Measurements from ENCODE around the gene JMJD7.

DNA sequence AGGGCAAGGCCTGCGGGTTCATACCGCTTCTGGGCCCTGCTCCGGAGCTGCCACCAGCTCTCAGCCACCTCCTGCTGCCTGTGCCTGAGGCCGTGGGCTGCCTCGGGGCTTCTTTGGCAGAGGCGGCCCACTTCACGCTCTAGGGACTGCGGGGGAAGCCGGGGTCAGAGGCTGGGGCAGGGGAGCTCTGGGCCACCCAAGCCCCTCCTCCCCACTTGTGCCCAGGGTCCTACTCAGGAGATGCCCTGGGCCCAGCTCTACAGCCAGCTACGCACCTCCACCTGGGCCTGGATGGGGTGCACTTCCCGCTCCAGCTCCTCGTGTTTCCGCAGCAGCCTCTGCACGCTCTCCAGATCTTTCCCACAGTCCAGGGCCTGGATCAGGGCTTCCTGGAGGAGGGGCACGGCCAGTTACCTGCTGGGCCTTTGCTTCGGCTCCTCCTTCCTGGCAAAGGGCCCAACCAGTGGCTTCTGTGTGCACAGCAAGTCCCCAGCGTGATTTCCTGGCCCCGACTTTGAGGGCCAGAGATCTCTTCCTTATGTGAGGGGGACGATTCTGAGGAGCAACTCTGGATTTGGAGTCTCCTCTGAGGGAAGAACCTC lies 34.7 kb downstream of the JMJD7 start:
- TF ChIP-seq CTCF (IDR thresholded peaks at IDR 0.05) (no peak), BCL3 (IDR thresholded peaks at IDR 0.05) (no peak), NR3C1 (IDR thresholded peaks at IDR 0.05) (no peak), SMC3 (IDR thresholded peaks at IDR 0.05) (no peak), EHMT2 (IDR thresholded peaks at IDR 0.05; ENCODE audit: low read depth) (no peak), MAX (IDR thresholded peaks at IDR 0.05) (no peak)
- TF ChIP-seq, protein P1, sequence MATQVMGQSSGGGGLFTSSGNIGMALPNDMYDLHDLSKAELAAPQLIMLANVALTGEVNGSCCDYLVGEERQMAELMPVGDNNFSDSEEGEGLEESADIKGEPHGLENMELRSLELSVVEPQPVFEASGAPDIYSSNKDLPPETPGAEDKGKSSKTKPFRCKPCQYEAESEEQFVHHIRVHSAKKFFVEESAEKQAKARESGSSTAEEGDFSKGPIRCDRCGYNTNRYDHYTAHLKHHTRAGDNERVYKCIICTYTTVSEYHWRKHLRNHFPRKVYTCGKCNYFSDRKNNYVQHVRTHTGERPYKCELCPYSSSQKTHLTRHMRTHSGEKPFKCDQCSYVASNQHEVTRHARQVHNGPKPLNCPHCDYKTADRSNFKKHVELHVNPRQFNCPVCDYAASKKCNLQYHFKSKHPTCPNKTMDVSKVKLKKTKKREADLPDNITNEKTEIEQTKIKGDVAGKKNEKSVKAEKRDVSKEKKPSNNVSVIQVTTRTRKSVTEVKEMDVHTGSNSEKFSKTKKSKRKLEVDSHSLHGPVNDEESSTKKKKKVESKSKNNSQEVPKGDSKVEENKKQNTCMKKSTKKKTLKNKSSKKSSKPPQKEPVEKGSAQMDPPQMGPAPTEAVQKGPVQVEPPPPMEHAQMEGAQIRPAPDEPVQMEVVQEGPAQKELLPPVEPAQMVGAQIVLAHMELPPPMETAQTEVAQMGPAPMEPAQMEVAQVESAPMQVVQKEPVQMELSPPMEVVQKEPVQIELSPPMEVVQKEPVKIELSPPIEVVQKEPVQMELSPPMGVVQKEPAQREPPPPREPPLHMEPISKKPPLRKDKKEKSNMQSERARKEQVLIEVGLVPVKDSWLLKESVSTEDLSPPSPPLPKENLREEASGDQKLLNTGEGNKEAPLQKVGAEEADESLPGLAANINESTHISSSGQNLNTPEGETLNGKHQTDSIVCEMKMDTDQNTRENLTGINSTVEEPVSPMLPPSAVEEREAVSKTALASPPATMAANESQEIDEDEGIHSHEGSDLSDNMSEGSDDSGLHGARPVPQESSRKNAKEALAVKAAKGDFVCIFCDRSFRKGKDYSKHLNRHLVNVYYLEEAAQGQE (IDR thresholded peaks at IDR 0.05), result no peak
